Mesendoderm (in vitro differentiated cells): ENCODE data around the gene AQP2.
A peak's percentile ranks its signal among the peaks of the same experiment; 100 is the strongest.

Experiments
- DNase-seq: peaks from one replicate; pipeline ENCODE4 v3.0.0; 2013
- H2AK5ac ChIP-seq: 2 replicates; pipeline ENCODE4 v1.6.1; 2013; ENCODE audit warnings: low read length, inconsistent platforms
- H2BK120ac ChIP-seq: 2 replicates; pipeline ENCODE4 v1.6.1; 2013; ENCODE audit warnings: low read depth, mild to moderate bottlenecking, low read length, moderate library complexity, mixed read lengths
- H2BK15ac ChIP-seq: replicated peaks from 2 replicates; pipeline ENCODE4 v1.6.1; 2013; ENCODE audit warnings: low read depth, mild to moderate bottlenecking, moderate library complexity
- H2BK5ac ChIP-seq: 2 replicates; pipeline ENCODE4 v1.6.1; 2013; ENCODE audit warnings: low read length, inconsistent platforms
- H3K18ac ChIP-seq: 2 replicates; pipeline ENCODE4 v1.6.1; 2013; ENCODE audit warnings: mild to moderate bottlenecking, low read length, mixed read lengths
- H3K23ac ChIP-seq: one replicate; pipeline ENCODE4 v1.6.1; 2013; ENCODE audit warnings: low read length
- H3K27ac ChIP-seq: 2 replicates; pipeline ENCODE4 v1.5.1; 2013; ENCODE audit warnings: low read depth, mild to moderate bottlenecking, inconsistent platforms, low read length, moderate library complexity
- H3K27me3 ChIP-seq: 2 replicates; pipeline ENCODE4 v1.6.1; 2013; ENCODE audit warnings: low read length, control low read depth, mild to moderate bottlenecking, inconsistent platforms; ENCODE audit not compliant: insufficient read depth, poor library complexity
- H3K36me3 ChIP-seq: 2 replicates; pipeline ENCODE4 v1.6.1; 2013; ENCODE audit warnings: low read length, inconsistent platforms; ENCODE audit not compliant: control insufficient read depth, insufficient read depth
- H3K4ac ChIP-seq: one replicate; pipeline ENCODE4 v1.6.1; 2013; ENCODE audit warnings: low read depth, mild to moderate bottlenecking, low read length, moderate library complexity
- H3K4me1 ChIP-seq: 2 replicates; pipeline ENCODE4 v1.6.1; 2013; ENCODE audit warnings: low read depth, low read length, inconsistent platforms; ENCODE audit not compliant: control insufficient read depth
- H3K4me2 ChIP-seq: 2 replicates; pipeline ENCODE4 v1.6.1; 2013; ENCODE audit warnings: low read length
- H3K4me3 ChIP-seq: 2 replicates; pipeline ENCODE4 v1.5.1; 2013; ENCODE audit warnings: mild to moderate bottlenecking, low read length
- H3K56ac ChIP-seq: one replicate; pipeline ENCODE4 v1.6.1; 2013; ENCODE audit warnings: low read length
- H3K79me1 ChIP-seq: 2 replicates; pipeline ENCODE4 v1.6.1; 2013; ENCODE audit warnings: low read length, inconsistent platforms
- H3K79me2 ChIP-seq: 2 replicates; pipeline ENCODE4 v1.6.1; 2013; ENCODE audit warnings: mild to moderate bottlenecking, low read length; ENCODE audit not compliant: control insufficient read depth, insufficient read depth
- H3K9ac ChIP-seq: 2 replicates; pipeline ENCODE4 v1.6.1; 2013; ENCODE audit warnings: low read length, inconsistent platforms
- H4K5ac ChIP-seq: one replicate; pipeline ENCODE4 v1.6.1; 2013; ENCODE audit warnings: low read length
- H4K8ac ChIP-seq: one replicate; pipeline ENCODE4 v1.6.1; 2013; ENCODE audit warnings: low read depth, mild to moderate bottlenecking, control low read depth, low read length, moderate library complexity
- WGBS: extraction: QIAGEN DNeasy Blood & Tissue Kit; methylation state at CpG from one replicate; pipeline ENCODE4 v1.1.7; 2013; ENCODE audit warnings: low lambda C conversion rate, missing lambda C conversion rate; ENCODE audit not compliant: insufficient coverage; ENCODE audit errors: extremely low coverage; 5-methylcytosine and 5-hydroxymethylcytosine counted together

AQP2 gene

GRCh38 chr12:49967777-49968250 lies 17.3 kb downstream of the AQP2 start:
- H3K9ac ChIP-seq = peak overlapping the region; percentile 41
- H3K4ac ChIP-seq = no peak overlapping the region
- H3K18ac ChIP-seq = no peak overlapping the region
- no peak overlapping the region for H3K4me3 ChIP-seq
- no peak overlapping the region for H3K27ac ChIP-seq
- H3K4me1 ChIP-seq = peaks cover 3% of the 10 kb centered on the region
- peak overlapping the region; percentile 40 for H3K56ac ChIP-seq
- H3K23ac ChIP-seq = no peak overlapping the region
- no peak overlapping the region for H4K8ac ChIP-seq
- H3K4me2 ChIP-seq = peak overlapping the region; percentile 48
- no peaks in the 10 kb centered on the region for H3K79me1 ChIP-seq
- no peak overlapping the region for H2BK120ac ChIP-seq
- H2BK5ac ChIP-seq = no peak overlapping the region
- H3K36me3 ChIP-seq = no peaks in the 10 kb centered on the region
- WGBS = no CpG with 5 or more reads among the region's 15 CpGs
- no peak overlapping the region for H4K5ac ChIP-seq
- H2BK15ac ChIP-seq = no peak overlapping the region
- DNase-seq = no peak
- H2AK5ac ChIP-seq = no peak overlapping the region
- no peaks in the 10 kb centered on the region for H3K79me2 ChIP-seq
- no peaks in the 10 kb centered on the region for H3K27me3 ChIP-seq

GRCh38 chr12:49968471-49968870 lies 17.9 kb downstream of the AQP2 start:
- H4K8ac ChIP-seq = no peak overlapping the region
- H2AK5ac ChIP-seq = no peak overlapping the region
- H3K56ac ChIP-seq = no peak overlapping the region
- H3K4me2 ChIP-seq = no peak overlapping the region
- no peak overlapping the region for H3K4me3 ChIP-seq
- no peak overlapping the region for H3K18ac ChIP-seq
- H3K79me2 ChIP-seq = no peaks in the 10 kb centered on the region
- no CpG with 5 or more reads among the region's 6 CpGs for WGBS
- peaks cover 3% of the 10 kb centered on the region for H3K4me1 ChIP-seq
- no peak overlapping the region for H3K27ac ChIP-seq
- DNase-seq = no peak
- no peak overlapping the region for H2BK15ac ChIP-seq
- H3K23ac ChIP-seq = no peak overlapping the region
- H3K4ac ChIP-seq = no peak overlapping the region
- H4K5ac ChIP-seq = no peak overlapping the region
- H3K9ac ChIP-seq = no peak overlapping the region
- H3K79me1 ChIP-seq = no peaks in the 10 kb centered on the region
- H3K27me3 ChIP-seq = no peaks in the 10 kb centered on the region
- no peak overlapping the region for H2BK5ac ChIP-seq
- H2BK120ac ChIP-seq = no peak overlapping the region
- H3K36me3 ChIP-seq = no peaks in the 10 kb centered on the region

- Histone ChIP-seq H3K36me3 (no peaks in the 10 kb centered on the region), H3K18ac (no peak overlapping the region), H4K8ac (no peak overlapping the region), H3K27me3 (no peaks in the 10 kb centered on the region), H3K4me3 (no peak overlapping the region), H3K79me1 (no peaks in the 10 kb centered on the region), H3K79me2 (no peaks in the 10 kb centered on the region), H3K9ac (no peak overlapping the region), H3K4me2 (no peak overlapping the region), H2AK5ac (no peak overlapping the region), H4K5ac (no peak overlapping the region), H3K4ac (no peak overlapping the region), H2BK5ac (no peak overlapping the region), H3K4me1 (peaks cover 3% of the 10 kb centered on the region), H3K27ac (no peak overlapping the region), H2BK15ac (no peak overlapping the region), H3K23ac (no peak overlapping the region), H2BK120ac (no peak overlapping the region), H3K56ac (no peak overlapping the region)
- no CpG with 5 or more reads among the region's 5 CpGs for WGBS
- DNase-seq = no peak
Measured at GRCh38 chr12:49969027-49969426, 18.5 kb downstream of the AQP2 start.

GRCh38 chr12:49969651-49970429 lies 19.3 kb downstream of the AQP2 start:
- H2BK15ac ChIP-seq = no peak overlapping the region
- no peak overlapping the region for H4K5ac ChIP-seq
- DNase-seq = no peak
- no peak overlapping the region for H3K27ac ChIP-seq
- no peak overlapping the region for H3K4me2 ChIP-seq
- no peak overlapping the region for H3K4ac ChIP-seq
- no peak overlapping the region for H4K8ac ChIP-seq
- H3K23ac ChIP-seq = no peak overlapping the region
- no peaks in the 10 kb centered on the region for H3K79me1 ChIP-seq
- H2AK5ac ChIP-seq = no peak overlapping the region
- no peaks in the 10 kb centered on the region for H3K79me2 ChIP-seq
- no peak overlapping the region for H2BK5ac ChIP-seq
- H3K9ac ChIP-seq = no peak overlapping the region
- no peaks in the 10 kb centered on the region for H3K27me3 ChIP-seq
- no peak overlapping the region for H3K56ac ChIP-seq
- peaks cover 3% of the 10 kb centered on the region for H3K4me1 ChIP-seq
- no peak overlapping the region for H3K18ac ChIP-seq
- no peak overlapping the region for H2BK120ac ChIP-seq
- no peaks in the 10 kb centered on the region for H3K36me3 ChIP-seq
- no peak overlapping the region for H3K4me3 ChIP-seq
- WGBS = no CpG with 5 or more reads among the region's 12 CpGs

GRCh38 chr12:49970658-49971057 lies 20.1 kb downstream of the AQP2 start:
- Histone ChIP-seq H3K4me3 (no peak overlapping the region), H2AK5ac (no peak overlapping the region), H3K27me3 (no peaks in the 10 kb centered on the region), H3K4me2 (no peak overlapping the region), H3K56ac (no peak overlapping the region), H3K18ac (no peak overlapping the region), H3K4me1 (peaks cover 3% of the 10 kb centered on the region), H4K5ac (no peak overlapping the region), H3K23ac (no peak overlapping the region), H3K36me3 (no peaks in the 10 kb centered on the region), H2BK5ac (no peak overlapping the region), H3K27ac (no peak overlapping the region), H3K79me2 (no peaks in the 10 kb centered on the region), H3K79me1 (no peaks in the 10 kb centered on the region), H4K8ac (no peak overlapping the region), H2BK120ac (no peak overlapping the region), H3K9ac (no peak overlapping the region), H2BK15ac (no peak overlapping the region), H3K4ac (no peak overlapping the region)
- no CpG with 5 or more reads among the region's 10 CpGs for WGBS
- DNase-seq = no peak

GRCh38 chr12:49971141-49971540 lies 20.6 kb downstream of the AQP2 start:
- H3K79me2 ChIP-seq = no peaks in the 10 kb centered on the region
- WGBS = no CpG with 5 or more reads among the region's 6 CpGs
- no peaks in the 10 kb centered on the region for H3K27me3 ChIP-seq

More at GRCh38 chr12:49971141-49971540, 20.6 kb downstream of the AQP2 start:
- Histone ChIP-seq H3K4me1 (peaks cover 3% of the 10 kb centered on the region), H3K23ac (no peak overlapping the region), H2BK15ac (no peak overlapping the region), H3K56ac (no peak overlapping the region), H3K4me3 (no peak overlapping the region), H4K5ac (no peak overlapping the region), H4K8ac (no peak overlapping the region), H3K4ac (no peak overlapping the region), H3K27ac (no peak overlapping the region), H2BK120ac (no peak overlapping the region), H2BK5ac (no peak overlapping the region), H3K4me2 (no peak overlapping the region), H3K9ac (no peak overlapping the region), H2AK5ac (no peak overlapping the region), H3K18ac (no peak overlapping the region), H3K36me3 (no peaks in the 10 kb centered on the region), H3K79me1 (no peaks in the 10 kb centered on the region)
- no peak for DNase-seq
